Measurements from ENCODE around the gene PROSER1.

GRCh38 chr13:39036212-39036611 is 1.7 kb downstream of the PROSER1 start:
- TF ChIP-seq YY1 (IDR thresholded peaks at IDR 0.05; ENCODE audit: extremely low read depth, insufficient replicate concordance, low read depth, low read length), result no peak
- no peak for TF ChIP-seq CTCF (IDR thresholded peaks at IDR 0.05 in 2 of 3, conservative IDR thresholded peaks at IDR 0.05 in 1 of 3; ENCODE audit: borderline replicate concordance in 1 of 3, insufficient read depth in 1 of 3, low read depth in 2 of 3, low read length in 2 of 3)
- TF ChIP-seq, protein P1, sequence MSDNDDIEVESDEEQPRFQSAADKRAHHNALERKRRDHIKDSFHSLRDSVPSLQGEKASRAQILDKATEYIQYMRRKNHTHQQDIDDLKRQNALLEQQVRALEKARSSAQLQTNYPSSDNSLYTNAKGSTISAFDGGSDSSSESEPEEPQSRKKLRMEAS (IDR thresholded peaks at IDR 0.05), result no peak
